Right renal pelvis (tissue), 4 donors: Measurements from ENCODE around the gene KRTAP10-7. TPM values are rescaled to one million over a fixed set of nuclear protein-coding genes. Genes with fewer than 3 reads are reported as not detected.

Experiments used
- DNase-seq, 4 donors: peaks; one replicate each; pipeline ENCODE4 v3.0.0-alpha.2; 2013; ENCODE audit warnings: low read depth in 4 of 4, low spot score in 3 of 4, missing footprints in 1 of 4
- polyA plus RNA-seq, 4 donors: library from polyadenylated mRNA; unstranded; fragments of 120-200 nt; gene quantifications; one replicate each; pipeline ENCODE4 v1.2.1, GENCODE V29; 2013; ENCODE audit not compliant: insufficient read length in 4 of 4

The KRTAP10-7 gene
- polyA plus RNA-seq, 4 donors = not detected

DNA sequence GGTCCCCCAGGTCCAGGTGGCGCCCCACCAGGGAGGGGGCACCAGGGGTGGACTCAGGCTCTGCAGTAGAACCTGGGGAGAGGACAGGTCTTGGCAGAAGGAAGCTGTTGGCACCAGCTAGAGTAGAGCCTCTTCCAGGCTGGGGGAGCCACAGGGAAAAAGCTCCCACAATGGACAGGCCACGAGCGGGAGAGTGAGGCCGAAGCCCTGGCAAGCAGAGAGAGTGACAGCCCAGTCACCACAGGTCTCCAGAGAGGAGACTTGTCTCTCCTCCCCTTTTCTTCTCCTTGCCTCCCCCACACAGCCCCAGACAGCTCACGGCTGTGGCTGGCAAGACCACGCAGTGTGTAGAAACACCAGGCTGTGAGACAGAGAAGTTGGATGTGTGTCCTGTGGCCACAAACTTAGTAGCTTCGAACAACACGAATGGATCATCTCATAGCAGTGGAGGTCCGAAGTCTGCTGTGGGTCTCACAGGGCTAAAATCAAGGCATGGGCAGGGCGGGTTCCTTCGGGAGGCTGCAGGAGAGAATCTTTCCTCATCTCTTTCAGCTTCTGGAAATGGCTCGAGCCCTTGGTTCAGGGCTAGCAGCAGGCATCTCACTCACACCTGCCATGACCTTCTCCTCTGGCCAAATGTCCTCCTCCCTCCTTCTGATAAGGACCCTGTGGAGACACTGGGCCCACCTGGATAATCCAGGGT is 50.7 kb downstream of the KRTAP10-7 start:
- DNase-seq = no peak

Other genes with a start within 250 kb of the KRTAP10-7 start
- gene TRPM2, start 247.0 kb upstream of the KRTAP10-7 start, polyA plus RNA-seq = 1 to 10 TPM in 1 of 4 donors, under 1 TPM in 3; 0.55 to 1.5 (median 0.77) TPM
- gene LRRC3, start 145.1 kb upstream of the KRTAP10-7 start, polyA plus RNA-seq = 1 to 10 TPM; 4.3 to 5.4 (median 4.9) TPM
- gene KRTAP10-1, start 60.4 kb upstream of the KRTAP10-7 start, polyA plus RNA-seq = not detected
- under 1 TPM in 1 of 4 donors, not detected in 3; 0.05 TPM for gene KRTAP10-2, start 49.1 kb upstream of the KRTAP10-7 start, polyA plus RNA-seq
- gene KRTAP10-3, start 41.8 kb upstream of the KRTAP10-7 start, polyA plus RNA-seq = not detected
- gene KRTAP10-4, start 26.9 kb upstream of the KRTAP10-7 start, polyA plus RNA-seq = not detected
- gene KRTAP10-5, start 20.0 kb upstream of the KRTAP10-7 start, polyA plus RNA-seq = not detected
- not detected for gene KRTAP10-6, start 8.1 kb upstream of the KRTAP10-7 start, polyA plus RNA-seq
- not detected for gene KRTAP10-8, start 11.5 kb downstream of the KRTAP10-7 start, polyA plus RNA-seq
- gene KRTAP10-9, start 26.5 kb downstream of the KRTAP10-7 start, polyA plus RNA-seq = not detected
- not detected for gene KRTAP10-10, start 36.8 kb downstream of the KRTAP10-7 start, polyA plus RNA-seq
- gene KRTAP10-11, start 45.8 kb downstream of the KRTAP10-7 start, polyA plus RNA-seq = not detected
- not detected for gene KRTAP12-4, start 54.1 kb downstream of the KRTAP10-7 start, polyA plus RNA-seq
- gene KRTAP12-3, start 57.3 kb downstream of the KRTAP10-7 start, polyA plus RNA-seq = not detected
- not detected for gene KRTAP12-2, start 66.3 kb downstream of the KRTAP10-7 start, polyA plus RNA-seq
- not detected for gene KRTAP12-1, start 81.6 kb downstream of the KRTAP10-7 start, polyA plus RNA-seq
- not detected for gene KRTAP10-12, start 96.6 kb downstream of the KRTAP10-7 start, polyA plus RNA-seq
- 1 to 10 TPM in 1 of 4 donors, under 1 TPM in 3; 0.60 to 1.2 (median 0.82) TPM for gene TSPEAR, start 111.0 kb downstream of the KRTAP10-7 start, polyA plus RNA-seq
- gene UBE2G2, start 201.2 kb downstream of the KRTAP10-7 start, polyA plus RNA-seq = 10 to 100 TPM; 76.2 to 97.8 (median 84.2) TPM
- gene SUMO3, start 217.5 kb downstream of the KRTAP10-7 start, polyA plus RNA-seq = 100 to 1,000 TPM; 112 to 128 (median 121) TPM